H9 (cell line): ENCODE results near the gene KMT2B. TPM values are rescaled to one million over a fixed set of nuclear protein-coding genes. Genes with fewer than 3 reads are reported as not detected.

Source experiments
- DNase-seq: peaks from one replicate; pipeline ENCODE4 v3.0.0-alpha.2; 2017
- H2AFZ ChIP-seq: one replicate; pipeline ENCODE4 v1.6.1; 2013; ENCODE audit warnings: mild to moderate bottlenecking, low read length, control low read depth, moderate library complexity
- H2AK5ac ChIP-seq: 2 replicates; pipeline ENCODE4 v1.6.1; 2013; ENCODE audit warnings: low read length, control low read depth, mixed read lengths; ENCODE audit not compliant: insufficient read length
- H2BK120ac ChIP-seq: one replicate; pipeline ENCODE4 v1.6.1; 2013; ENCODE audit warnings: low read depth, mild to moderate bottlenecking, low read length, control low read depth, inconsistent platforms; ENCODE audit not compliant: poor library complexity, severe bottlenecking
- H2BK12ac ChIP-seq: 2 replicates; pipeline ENCODE4 v1.6.1; 2013; ENCODE audit warnings: low read length, control low read depth, mixed read lengths, low read depth; ENCODE audit not compliant: insufficient read length
- H2BK15ac ChIP-seq: 2 replicates; pipeline ENCODE4 v1.6.1; 2013; ENCODE audit warnings: low read depth, low read length, control low read depth
- H2BK20ac ChIP-seq: one replicate; pipeline ENCODE4 v1.6.1; 2013; ENCODE audit warnings: low read depth, mild to moderate bottlenecking, low read length, control low read depth, inconsistent platforms; ENCODE audit not compliant: poor library complexity, severe bottlenecking
- H2BK5ac ChIP-seq: 2 replicates; pipeline ENCODE4 v1.6.1; 2013; ENCODE audit warnings: low read length, control low read depth, mixed read lengths; ENCODE audit not compliant: insufficient read length
- H3K14ac ChIP-seq: 2 replicates; pipeline ENCODE4 v1.6.1; 2013; ENCODE audit warnings: low read length, control low read depth; ENCODE audit not compliant: insufficient read depth
- H3K18ac ChIP-seq: 2 replicates; pipeline ENCODE4 v1.6.1; 2013; ENCODE audit warnings: low read depth, mild to moderate bottlenecking, mixed read lengths, low read length, control low read depth; ENCODE audit not compliant: insufficient read length
- H3K23ac ChIP-seq: 2 replicates; pipeline ENCODE4 v1.6.1; 2013; ENCODE audit warnings: low read length, control low read depth, mixed read lengths, low read depth; ENCODE audit not compliant: insufficient read length
- H3K23me2 ChIP-seq: 2 replicates; pipeline ENCODE4 v1.6.1; 2013; ENCODE audit warnings: low read depth, mild to moderate bottlenecking, mixed read lengths, low read length, control low read depth; ENCODE audit not compliant: insufficient read length, poor library complexity, severe bottlenecking
- H3K27ac ChIP-seq: 2 replicates; pipeline ENCODE4 v1.5.1; 2013; ENCODE audit warnings: low read length, control low read depth, mixed read lengths, low read depth; ENCODE audit not compliant: insufficient read length
- H3K27me3 ChIP-seq: 2 replicates; pipeline ENCODE4 v1.6.1; 2013; ENCODE audit warnings: low read length, control low read depth, inconsistent platforms; ENCODE audit not compliant: insufficient read depth
- H3K4ac ChIP-seq: 2 replicates; pipeline ENCODE4 v1.6.1; 2013; ENCODE audit warnings: low read depth, mild to moderate bottlenecking, control low read depth, inconsistent platforms, low read length, moderate library complexity
- H3K4me1 ChIP-seq: 2 replicates; pipeline ENCODE4 v1.6.1; 2013; ENCODE audit warnings: low read length, control low read depth, inconsistent platforms; ENCODE audit not compliant: insufficient read depth
- H3K4me2 ChIP-seq: 2 replicates; pipeline ENCODE4 v1.6.1; 2013; ENCODE audit warnings: low read length, control low read depth, mixed read lengths; ENCODE audit not compliant: insufficient read length, insufficient read depth
- H3K56ac ChIP-seq: 2 replicates; pipeline ENCODE4 v1.6.1; 2013; ENCODE audit warnings: low read depth, mild to moderate bottlenecking, mixed read lengths, low read length, control low read depth; ENCODE audit not compliant: insufficient read length
- H3K79me1 ChIP-seq: 2 replicates; pipeline ENCODE4 v1.6.1; 2013; ENCODE audit warnings: low read depth, mild to moderate bottlenecking, moderate library complexity, low read length, control low read depth, inconsistent platforms; ENCODE audit not compliant: insufficient read depth, poor library complexity, severe bottlenecking
- H3K79me2 ChIP-seq: 2 replicates; pipeline ENCODE4 v1.6.1; 2013; ENCODE audit warnings: low read length, control low read depth, inconsistent platforms; ENCODE audit not compliant: insufficient read depth
- H3K9ac ChIP-seq: 2 replicates; pipeline ENCODE4 v1.6.1; 2013; ENCODE audit warnings: low read length, control low read depth, mixed read lengths; ENCODE audit not compliant: insufficient read length; ENCODE audit errors: extremely low read depth
- H3K9me3 ChIP-seq: one replicate; pipeline ENCODE4 v1.6.1; 2013; ENCODE audit warnings: low read depth, low read length, inconsistent platforms; ENCODE audit not compliant: control insufficient read depth
- H3T11ph ChIP-seq: one replicate; pipeline ENCODE4 v1.6.1; 2013; ENCODE audit warnings: mild to moderate bottlenecking, low read length, control low read depth, inconsistent platforms
- H4K20me1 ChIP-seq: one replicate; pipeline ENCODE4 v1.6.1; 2013; ENCODE audit not compliant: control insufficient read depth, insufficient read length, insufficient read depth
- H4K5ac ChIP-seq: 2 replicates; pipeline ENCODE4 v1.6.1; 2013; ENCODE audit warnings: low read depth, mild to moderate bottlenecking, mixed read lengths, low read length, control low read depth; ENCODE audit not compliant: insufficient read length
- H4K8ac ChIP-seq: replicated peaks from 2 replicates; pipeline ENCODE4 v1.6.1; 2013; ENCODE audit warnings: low read length, control low read depth, mixed read lengths, low read depth; ENCODE audit not compliant: insufficient read length
- H4K91ac ChIP-seq: 2 replicates; pipeline ENCODE4 v1.6.1; 2013; ENCODE audit warnings: low read depth, mild to moderate bottlenecking, moderate library complexity, mixed read lengths, low read length, control low read depth; ENCODE audit not compliant: insufficient read length
- H3K27ac Mint-ChIP-seq, 3 experiments: 2 replicates in 2 of 3; 3 replicates in 1 of 3; pipeline ENCODE4 v1.8.0; 2020 to 2021; ENCODE audit warnings: mixed read lengths in 3 of 3, mild to moderate bottlenecking in 1 of 3, moderate library complexity in 1 of 3
- H3K27me3 Mint-ChIP-seq: 2 replicates; pipeline ENCODE4 v1.8.0; 2021; ENCODE audit warnings: low read depth, mild to moderate bottlenecking, moderate library complexity, mixed read lengths
- H3K36me3 Mint-ChIP-seq, 3 experiments: 2 replicates in 2 of 3; 3 replicates in 1 of 3; pipeline ENCODE4 v1.8.0; 2020 to 2021; ENCODE audit warnings: low read depth in 3 of 3, mixed read lengths in 3 of 3; ENCODE audit not compliant: insufficient read depth in 1 of 3
- H3K4me1 Mint-ChIP-seq, 2 experiments: 2 replicates each; pipeline ENCODE4 v1.8.0; 2020; ENCODE audit warnings: mixed read lengths in 2 of 2
- H3K4me3 Mint-ChIP-seq, 2 experiments: 2 replicates in 1 of 2; 3 replicates in 1 of 2; pipeline ENCODE4 v1.8.0; 2020 to 2021; ENCODE audit warnings: mild to moderate bottlenecking in 2 of 2, mixed read lengths in 2 of 2, moderate library complexity in 1 of 2
- H3K9me3 Mint-ChIP-seq, 2 experiments: 2 replicates in 1 of 2; 3 replicates in 1 of 2; pipeline ENCODE4 v1.8.0; 2020; ENCODE audit warnings: mild to moderate bottlenecking in 2 of 2, mixed read lengths in 2 of 2, moderate library complexity in 1 of 2
- WGBS: extraction: QIAGEN DNeasy Blood & Tissue Kit; methylation state at CpG from one replicate; pipeline ENCODE4 v1.1.7; 2013; ENCODE audit warnings: missing lambda C conversion rate, low lambda C conversion rate, mixed read lengths; ENCODE audit not compliant: insufficient read length; ENCODE audit errors: extremely low coverage; 5-methylcytosine and 5-hydroxymethylcytosine counted together
- total RNA-seq: library from RNA; stranded (reverse); gene quantifications from 2 replicates; pipeline ENCODE4 v1.2.1, GENCODE V29; 2021
- TF ChIP-seq, protein P1 (sequence below): fragments of 200-600 bp; sonication (generic); conservative IDR thresholded peaks from 3 replicates; pipeline ENCODE4 v1.8.0; 2021; ENCODE audit warnings: antibody characterized with exemption, mild to moderate bottlenecking

Gene KMT2B
- total RNA-seq, 1 experiment from 2014 or later, result 47.7 TPM

DNA sequence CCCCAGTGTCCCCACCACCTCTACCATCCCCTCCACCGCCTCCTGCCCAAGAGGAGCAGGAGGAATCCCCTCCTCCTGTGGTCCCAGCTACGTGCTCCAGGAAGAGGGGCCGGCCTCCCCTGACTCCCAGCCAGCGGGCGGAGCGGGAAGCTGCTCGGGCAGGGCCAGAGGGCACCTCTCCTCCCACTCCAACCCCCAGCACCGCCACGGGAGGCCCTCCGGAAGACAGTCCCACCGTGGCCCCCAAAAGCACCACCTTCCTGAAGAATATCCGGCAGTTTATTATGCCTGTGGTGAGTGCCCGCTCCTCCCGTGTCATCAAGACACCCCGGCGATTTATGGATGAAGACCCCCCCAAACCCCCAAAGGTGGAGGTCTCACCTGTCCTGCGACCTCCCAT lies 2.8 kb downstream of the KMT2B start:
- no peak overlapping the region for H2AFZ ChIP-seq
- H3K4me1 ChIP-seq, result no peaks in the 10 kb centered on the region
- no peak overlapping the region for H2BK20ac ChIP-seq
- H3K4me1 Mint-ChIP-seq, result peaks cover 16 to 17% of the 10 kb centered on the region in 2 experiments
- no peak overlapping the region for H3K4ac ChIP-seq
- H3K56ac ChIP-seq, result no peak overlapping the region
- no peak overlapping the region for H3K14ac ChIP-seq
- H3K9ac ChIP-seq, result no peak overlapping the region
- H3K27me3 ChIP-seq, result no peaks in the 10 kb centered on the region
- H4K5ac ChIP-seq, result no peak overlapping the region
- no peak overlapping the region for H3K27ac Mint-ChIP-seq
- H3K9me3 Mint-ChIP-seq, result no peaks in the 10 kb centered on the region; a peak in 1 of 5 replicates
- H3K36me3 Mint-ChIP-seq, result peaks cover 33 to 54% (median 54%) of the 10 kb centered on the region in 3 experiments; a peak in 6 of 7 replicates
- H3K23me2 ChIP-seq, result peaks cover 14% of the 10 kb centered on the region
- H3T11ph ChIP-seq, result no peak overlapping the region
- no peak overlapping the region for H4K91ac ChIP-seq
- TF ChIP-seq, protein P1, sequence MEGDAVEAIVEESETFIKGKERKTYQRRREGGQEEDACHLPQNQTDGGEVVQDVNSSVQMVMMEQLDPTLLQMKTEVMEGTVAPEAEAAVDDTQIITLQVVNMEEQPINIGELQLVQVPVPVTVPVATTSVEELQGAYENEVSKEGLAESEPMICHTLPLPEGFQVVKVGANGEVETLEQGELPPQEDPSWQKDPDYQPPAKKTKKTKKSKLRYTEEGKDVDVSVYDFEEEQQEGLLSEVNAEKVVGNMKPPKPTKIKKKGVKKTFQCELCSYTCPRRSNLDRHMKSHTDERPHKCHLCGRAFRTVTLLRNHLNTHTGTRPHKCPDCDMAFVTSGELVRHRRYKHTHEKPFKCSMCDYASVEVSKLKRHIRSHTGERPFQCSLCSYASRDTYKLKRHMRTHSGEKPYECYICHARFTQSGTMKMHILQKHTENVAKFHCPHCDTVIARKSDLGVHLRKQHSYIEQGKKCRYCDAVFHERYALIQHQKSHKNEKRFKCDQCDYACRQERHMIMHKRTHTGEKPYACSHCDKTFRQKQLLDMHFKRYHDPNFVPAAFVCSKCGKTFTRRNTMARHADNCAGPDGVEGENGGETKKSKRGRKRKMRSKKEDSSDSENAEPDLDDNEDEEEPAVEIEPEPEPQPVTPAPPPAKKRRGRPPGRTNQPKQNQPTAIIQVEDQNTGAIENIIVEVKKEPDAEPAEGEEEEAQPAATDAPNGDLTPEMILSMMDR, result no peak
- peaks cover 6% of the 10 kb centered on the region for H4K20me1 ChIP-seq
- no peak overlapping the region for H2BK12ac ChIP-seq
- DNase-seq, result no peak
- no peak overlapping the region for H2BK5ac ChIP-seq
- no peak overlapping the region for H4K8ac ChIP-seq
- H3K4me2 ChIP-seq, result no peak overlapping the region
- no peak overlapping the region for H3K27ac ChIP-seq
- H2BK120ac ChIP-seq, result no peak overlapping the region
- no peak overlapping the region for H3K4me3 Mint-ChIP-seq
- WGBS, result no CpG with 5 or more reads among the region's 17 CpGs
- no peak overlapping the region for H2AK5ac ChIP-seq
- no peak overlapping the region for H3K18ac ChIP-seq
- H3K79me1 ChIP-seq, result no peaks in the 10 kb centered on the region
- no peak overlapping the region for H2BK15ac ChIP-seq
- H3K9me3 ChIP-seq, result no peaks in the 10 kb centered on the region
- peaks cover 11% of the 10 kb centered on the region; the same call in 1 of the 2 replicates for H3K79me2 ChIP-seq
- no peak overlapping the region for H3K23ac ChIP-seq
- no peaks in the 10 kb centered on the region; the same call in 1 of the 2 replicates for H3K27me3 Mint-ChIP-seq
